Testis (tissue), 2 donors: Measurements from ENCODE around the gene CPEB4.

Experiments used
- CTCF ChIP-seq, 3 experiments: fragments of 450-650 bp in 2 of 3; fragments of 200-600 bp in 1 of 3; sonication (generic) in 1 of 3; IDR thresholded peaks; one replicate each; pipeline ENCODE4 v1.5.1; 2016 to 2019; ENCODE audit warnings: antibody characterized with exemption in 3 of 3, mild to moderate bottlenecking in 2 of 3, moderate library complexity in 1 of 3
- POLR2A ChIP-seq: fragments of 450-650 bp; IDR thresholded peaks from one replicate; pipeline ENCODE4 v1.6.1; 2017; ENCODE audit warnings: antibody characterized with exemption, mild to moderate bottlenecking, moderate library complexity

DNA sequence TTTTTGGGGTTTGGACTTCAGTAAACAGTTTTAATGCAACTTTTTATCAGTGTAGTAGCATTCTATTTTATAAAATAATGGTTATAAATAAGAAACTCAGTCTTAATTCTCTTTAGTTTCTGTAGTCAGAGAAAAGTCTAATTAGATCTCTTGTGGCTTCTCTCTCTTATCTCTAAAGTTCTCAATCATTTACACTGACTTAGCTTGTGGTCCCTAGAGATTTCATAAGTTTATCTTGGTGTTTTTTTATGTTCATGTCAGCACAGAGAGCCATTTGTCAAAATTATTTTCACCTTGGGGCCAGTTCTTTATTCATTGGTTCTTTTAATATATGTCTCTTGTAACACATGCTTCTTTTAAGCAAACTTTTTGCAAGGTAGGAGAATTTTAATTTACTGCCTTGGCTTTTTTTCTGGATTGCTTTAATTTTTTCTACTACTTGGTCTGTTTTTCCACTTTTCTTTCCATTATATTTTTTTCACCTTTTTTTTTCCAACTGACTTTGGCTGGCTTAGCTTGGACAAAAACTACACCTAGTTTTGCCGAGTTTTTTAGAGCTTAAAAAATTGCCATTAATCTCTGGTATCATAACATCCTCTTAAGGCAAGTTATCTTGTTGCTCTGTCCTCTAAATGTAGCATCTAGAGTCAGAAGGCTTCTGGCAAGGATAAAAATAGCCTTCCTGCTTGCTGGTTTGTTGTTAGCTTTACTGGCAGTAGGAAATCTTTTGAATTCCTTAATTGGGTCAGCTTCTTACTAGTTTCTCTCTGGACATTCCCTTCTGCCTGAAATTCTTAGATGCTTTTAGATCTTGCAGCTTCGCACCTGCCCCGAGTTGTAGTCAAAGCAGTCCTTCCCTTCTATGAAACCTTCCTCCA lies 35.3 kb downstream of the CPEB4 start:
- no peak for TF ChIP-seq POLR2A
- no peak for TF ChIP-seq CTCF (IDR thresholded peaks at IDR 0.05)
